ENCODE results near the gene GATC.

DNA sequence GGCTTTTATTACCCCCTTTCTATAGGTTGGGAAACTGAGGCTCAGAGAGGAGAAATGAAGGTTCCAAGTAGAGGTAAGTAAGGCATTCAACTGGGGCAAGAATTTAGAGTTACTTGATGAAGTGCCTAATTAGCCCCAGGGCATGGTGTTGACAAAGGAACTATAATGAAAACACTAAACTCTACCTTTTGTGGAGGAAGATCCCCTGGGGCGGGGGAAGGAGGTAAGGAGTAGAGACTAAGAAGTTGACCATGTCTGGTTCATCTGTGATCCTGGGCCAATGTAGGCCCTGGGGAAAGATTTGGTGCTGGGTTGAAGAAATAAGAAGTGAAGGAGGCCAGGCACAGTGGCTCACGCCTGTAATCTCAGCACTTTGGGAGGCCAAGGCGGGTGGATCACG is 24.5 kb upstream of the GATC start:
- TF ChIP-seq, protein P1, sequence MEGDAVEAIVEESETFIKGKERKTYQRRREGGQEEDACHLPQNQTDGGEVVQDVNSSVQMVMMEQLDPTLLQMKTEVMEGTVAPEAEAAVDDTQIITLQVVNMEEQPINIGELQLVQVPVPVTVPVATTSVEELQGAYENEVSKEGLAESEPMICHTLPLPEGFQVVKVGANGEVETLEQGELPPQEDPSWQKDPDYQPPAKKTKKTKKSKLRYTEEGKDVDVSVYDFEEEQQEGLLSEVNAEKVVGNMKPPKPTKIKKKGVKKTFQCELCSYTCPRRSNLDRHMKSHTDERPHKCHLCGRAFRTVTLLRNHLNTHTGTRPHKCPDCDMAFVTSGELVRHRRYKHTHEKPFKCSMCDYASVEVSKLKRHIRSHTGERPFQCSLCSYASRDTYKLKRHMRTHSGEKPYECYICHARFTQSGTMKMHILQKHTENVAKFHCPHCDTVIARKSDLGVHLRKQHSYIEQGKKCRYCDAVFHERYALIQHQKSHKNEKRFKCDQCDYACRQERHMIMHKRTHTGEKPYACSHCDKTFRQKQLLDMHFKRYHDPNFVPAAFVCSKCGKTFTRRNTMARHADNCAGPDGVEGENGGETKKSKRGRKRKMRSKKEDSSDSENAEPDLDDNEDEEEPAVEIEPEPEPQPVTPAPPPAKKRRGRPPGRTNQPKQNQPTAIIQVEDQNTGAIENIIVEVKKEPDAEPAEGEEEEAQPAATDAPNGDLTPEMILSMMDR (IDR thresholded peaks at IDR 0.05) = no peak
- TF ChIP-seq POLR2A (IDR thresholded peaks at IDR 0.05) (no peak), POLR2AphosphoS5 (IDR thresholded peaks at IDR 0.05; ENCODE audit: insufficient read depth in 1 of 2, low read depth in 1 of 2) (no peak)
